Superior temporal gyrus (tissue), 1 donor: ENCODE data around the gene PRMT7.
A peak's percentile ranks its signal among the peaks of the same experiment; 100 is the strongest.

Experiments
- DNase-seq: peaks from one replicate; pipeline ENCODE4 v3.0.0-alpha.2; 2016; ENCODE audit errors: extremely low spot score

Gene PRMT7

DNA sequence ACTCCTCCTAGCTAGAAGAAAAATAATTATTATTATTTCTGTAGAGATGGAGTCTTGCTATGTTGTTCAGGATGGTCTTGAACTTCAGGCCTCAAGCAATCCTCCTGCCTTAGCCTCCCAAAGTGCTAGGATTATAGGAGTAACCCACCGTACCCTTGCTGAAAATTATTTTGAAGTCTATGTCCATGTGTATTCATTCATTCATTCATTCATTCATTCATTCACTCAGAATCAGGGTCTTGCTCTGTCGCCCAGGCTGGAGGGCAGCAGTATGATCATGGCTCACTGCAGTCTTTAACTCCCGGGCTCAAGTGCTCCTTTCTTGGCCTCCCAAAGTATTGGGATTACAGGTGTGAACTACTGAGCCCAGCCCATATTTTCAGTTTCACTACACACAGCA, 4.2 kb upstream of the PRMT7 start:
- DNase-seq = no peak

DNA sequence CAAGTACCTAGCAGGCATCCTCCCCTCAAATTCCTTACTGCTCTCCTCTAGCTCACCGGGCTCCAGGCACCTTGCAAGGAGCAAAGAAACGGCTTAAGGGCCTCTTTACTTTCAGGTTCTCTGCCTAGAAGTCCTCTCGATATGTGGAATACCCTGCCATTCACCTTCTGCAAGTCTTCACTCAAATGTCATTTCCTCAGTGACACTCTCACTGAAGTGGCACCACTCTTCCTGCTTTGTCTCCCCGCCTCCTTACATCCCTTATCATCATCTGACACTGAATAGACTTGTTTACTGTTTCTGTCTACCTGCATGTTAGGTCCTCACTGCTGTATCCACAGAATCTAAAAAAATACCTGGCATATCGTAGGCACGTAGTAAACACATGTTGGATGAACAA, 1.0 kb upstream of the PRMT7 start:
- DNase-seq = no peak

DNA sequence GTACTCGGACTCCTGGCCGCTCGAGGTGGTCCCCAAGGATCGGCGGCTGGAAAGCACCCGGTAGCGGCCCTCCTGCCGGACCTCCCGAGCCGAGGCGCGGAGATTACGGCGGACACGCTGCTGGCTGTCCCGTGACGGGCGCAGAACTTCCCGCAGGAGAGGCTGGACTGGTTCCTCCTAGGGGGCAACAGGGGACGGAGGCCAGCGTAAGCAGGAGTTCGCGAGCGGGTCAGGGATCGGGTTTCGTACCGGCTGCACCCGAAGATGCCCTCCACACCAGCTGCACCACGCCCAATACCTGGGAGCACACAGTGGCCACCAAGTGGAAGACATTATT, 414 bp upstream of the PRMT7 start:
- no peak for DNase-seq

DNA sequence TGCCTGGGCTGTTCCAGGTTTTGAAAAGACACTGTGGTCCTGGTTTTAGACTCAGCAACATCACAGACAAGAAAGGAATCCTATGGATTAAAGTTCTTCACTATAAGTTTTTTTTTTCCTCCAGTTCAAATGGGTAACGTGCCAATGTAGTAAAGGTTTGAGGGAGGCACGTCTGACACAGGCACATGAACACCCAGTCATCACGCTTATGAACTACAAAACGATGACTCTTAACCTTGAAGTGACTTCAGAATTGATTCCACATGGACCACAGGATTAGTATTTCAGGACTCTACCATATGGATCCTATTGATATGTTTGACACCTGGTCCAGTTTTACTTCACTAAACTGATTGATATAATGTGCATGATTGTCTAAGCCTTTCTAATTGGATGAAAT, 2.3 kb downstream of the PRMT7 start:
- no peak for DNase-seq

DNA sequence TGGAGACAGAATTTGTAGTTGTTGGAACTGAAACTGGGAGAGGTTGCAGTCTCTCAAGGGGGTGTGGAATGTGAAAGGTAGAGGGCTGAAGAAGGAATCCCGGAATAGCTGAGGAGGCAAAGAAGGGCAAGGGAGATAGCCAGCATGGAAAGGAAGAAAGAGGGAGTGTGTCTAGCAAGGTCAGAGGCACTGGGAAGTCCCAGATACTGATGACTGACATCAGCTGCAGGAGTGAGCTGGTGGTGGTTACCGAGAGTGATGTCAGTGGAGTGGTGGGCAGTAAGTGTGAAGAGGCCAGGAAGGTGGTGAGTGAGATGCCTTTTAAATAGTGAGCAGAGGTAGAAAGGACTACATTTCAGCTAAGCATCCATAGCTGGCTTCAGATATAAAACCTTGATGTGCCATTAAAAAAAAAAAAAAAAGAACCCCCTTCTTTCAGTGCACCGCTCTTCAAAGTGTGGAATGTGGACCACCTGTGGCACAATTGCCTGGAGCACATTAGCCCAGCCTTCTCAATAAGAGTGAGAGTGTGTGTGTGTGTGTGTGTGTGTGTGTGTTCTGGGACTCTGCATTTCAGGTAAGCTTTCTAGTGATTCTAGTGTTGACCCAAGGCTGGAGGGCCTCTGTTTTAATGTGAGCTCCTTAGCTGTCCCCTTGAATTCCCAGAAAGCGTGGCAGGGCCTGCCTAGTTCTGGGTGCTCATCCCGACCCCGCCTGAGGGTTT, 8.5 kb downstream of the PRMT7 start:
- DNase-seq = no peak

DNA sequence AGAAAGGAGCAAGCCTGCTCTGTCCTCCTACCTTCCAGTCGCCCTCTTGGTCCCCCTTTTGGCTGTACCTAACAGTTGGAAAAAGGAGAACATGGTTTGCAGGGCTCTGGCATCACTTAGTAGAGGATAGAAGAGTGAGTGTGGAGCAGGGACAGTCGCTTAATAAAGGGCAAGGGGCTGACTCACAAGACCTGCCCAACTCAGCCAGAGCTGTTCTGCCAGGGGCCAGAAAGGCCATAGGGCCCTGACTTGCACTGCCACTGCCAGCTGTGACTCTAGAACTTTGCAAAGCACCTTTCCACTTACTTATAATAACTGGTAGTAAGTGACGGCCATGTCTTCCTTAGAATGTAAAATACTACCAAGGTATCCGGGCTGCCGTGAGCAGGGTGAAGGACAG, 13.5 kb downstream of the PRMT7 start:
- DNase-seq = no peak

DNA sequence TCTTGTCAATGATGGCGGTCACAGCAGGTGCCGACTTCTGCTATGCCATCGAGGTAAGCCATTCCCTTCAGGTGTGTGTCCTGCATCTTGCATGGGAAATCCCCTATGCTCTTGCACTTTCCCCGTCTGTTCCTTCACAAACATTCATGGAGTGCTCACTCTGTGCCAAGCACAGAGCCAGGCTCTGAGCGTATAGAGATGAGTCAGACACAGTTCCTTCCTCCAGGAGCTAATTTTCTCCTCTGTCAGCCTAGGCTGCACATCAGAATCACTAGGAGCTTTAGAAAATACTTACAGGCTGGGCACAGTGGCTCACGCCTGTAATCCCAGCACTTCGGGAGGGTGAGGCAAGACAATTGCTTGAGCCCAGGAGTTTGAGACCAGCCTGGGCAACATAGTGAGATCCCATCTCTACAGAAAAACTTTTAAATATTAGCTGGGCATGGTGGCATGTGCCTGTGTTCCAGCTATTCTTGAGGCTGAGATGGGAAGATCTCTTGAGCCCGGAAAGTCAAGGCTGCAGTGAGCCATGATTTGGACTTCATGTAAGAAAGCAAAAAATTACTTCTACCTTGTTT, 14.1 kb downstream of the PRMT7 start:
- DNase-seq = no peak

DNA sequence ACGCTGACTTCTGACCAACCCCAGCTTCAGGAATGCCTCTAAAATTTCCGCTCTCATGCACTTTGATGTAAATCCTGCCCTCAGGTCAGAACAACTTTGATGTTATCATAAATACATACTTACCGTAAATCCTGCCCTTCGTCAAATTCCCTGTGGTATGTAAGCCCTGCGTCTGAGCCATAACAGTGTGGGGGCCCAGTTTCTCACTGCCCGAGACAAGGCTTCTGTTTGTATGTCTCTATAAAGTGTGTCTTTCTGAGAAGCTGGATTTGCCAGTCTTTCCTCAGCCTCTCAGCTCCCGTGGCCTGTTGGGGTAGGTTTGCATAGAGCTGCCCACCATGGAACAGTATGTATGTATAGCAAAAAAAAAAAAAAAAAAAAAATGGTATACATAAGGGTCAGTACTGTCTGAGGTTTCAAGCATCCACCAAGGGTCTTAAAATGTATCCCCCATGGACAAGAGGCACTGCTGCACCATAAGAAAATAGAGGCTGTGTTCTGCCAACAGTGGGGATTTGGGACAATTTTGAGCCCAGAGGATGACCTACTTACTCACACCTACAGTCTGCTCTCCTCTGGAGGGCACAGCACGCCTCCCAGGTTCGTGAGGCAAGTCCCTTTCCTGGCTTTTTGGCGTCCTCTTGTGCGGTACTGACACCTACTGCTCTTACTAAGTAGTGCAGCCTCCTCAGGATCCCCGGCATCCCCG, 17.5 kb downstream of the PRMT7 start:
- peak; percentile 94 for DNase-seq

DNA sequence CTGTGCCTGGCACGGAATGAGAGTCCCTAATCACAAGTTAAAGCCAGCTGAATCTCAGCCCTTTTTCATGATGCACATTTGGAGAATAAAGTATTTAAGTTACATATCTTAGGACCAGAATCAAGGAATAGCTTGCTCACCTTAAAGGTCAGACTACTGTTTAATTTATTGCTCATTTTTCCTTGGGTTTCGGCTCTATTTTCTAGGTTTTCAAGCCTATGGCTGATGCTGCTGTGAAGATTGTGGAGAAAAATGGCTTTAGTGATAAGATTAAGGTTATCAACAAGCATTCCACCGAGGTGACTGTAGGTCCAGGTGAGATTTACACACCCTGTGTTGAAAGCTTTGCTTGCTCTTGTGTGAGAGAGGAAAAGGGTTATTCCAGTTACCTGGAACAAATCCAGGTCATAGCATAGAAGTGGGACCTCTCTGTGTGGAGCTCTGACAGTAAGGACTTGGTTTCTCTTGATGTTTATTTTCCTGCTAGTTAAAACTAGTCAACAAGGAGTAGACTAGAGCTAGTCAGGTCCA, 18.1 kb downstream of the PRMT7 start:
- DNase-seq = no peak

DNA sequence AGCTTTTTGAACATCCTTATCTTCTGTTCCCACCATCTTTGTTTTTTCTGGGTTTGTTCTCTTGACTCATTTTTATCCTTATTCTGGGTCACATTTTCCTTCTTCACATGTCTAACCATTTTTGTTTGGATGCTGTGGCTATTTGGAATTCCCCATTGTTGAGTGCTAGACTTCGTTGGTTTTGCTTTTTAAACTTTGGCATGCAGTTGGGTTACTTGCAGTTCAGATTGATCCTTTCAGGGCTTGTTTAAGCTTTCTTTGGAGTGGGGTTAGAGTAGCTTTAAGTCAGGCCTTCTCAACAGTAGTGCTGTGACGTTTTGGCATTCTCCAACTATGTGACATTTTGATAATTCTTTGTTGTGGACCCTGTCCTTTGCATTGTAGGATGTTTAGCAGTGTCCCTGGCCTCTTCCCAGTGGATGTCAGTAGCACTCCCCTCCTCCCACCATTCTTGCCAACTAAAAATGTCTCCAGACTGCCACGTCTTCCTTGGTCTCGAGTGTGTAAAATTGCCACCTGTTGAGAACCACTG, 21.1 kb downstream of the PRMT7 start:
- DNase-seq = no peak

DNA sequence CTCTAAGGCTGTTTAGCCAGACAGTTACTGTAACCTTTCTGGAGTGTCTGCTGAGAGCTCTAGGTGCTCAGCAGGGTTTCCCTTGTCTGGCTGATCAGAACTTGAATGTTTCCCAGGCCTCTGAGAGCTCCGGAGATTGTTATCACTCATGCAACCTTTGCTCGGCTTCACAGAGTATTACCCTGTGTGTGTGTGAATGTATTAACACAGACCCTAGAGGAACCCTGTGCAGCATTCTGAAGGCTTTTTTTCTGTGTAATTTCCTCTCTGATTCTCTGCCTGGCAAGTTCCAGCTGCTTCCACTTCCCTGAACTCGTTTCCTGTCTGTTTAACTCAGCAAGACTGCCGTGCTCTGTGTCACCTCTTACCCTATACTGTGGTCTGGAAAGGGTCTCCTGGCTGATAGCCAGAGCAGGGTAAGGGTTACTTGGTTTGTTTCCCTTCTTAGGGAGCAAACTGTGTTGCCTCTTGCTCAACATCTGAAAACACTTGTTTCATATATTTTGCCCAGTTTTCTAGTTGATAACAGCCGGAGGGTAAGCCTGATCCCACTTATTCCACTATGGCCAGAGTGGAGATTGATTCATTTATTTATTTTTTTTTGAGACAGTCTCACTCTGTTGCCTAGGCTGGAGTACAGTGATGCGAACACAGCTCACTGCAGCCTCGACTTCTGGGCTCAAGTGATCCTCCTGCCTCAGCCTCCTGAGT, 21.7 kb downstream of the PRMT7 start:
- peak; percentile 29 for DNase-seq

DNA sequence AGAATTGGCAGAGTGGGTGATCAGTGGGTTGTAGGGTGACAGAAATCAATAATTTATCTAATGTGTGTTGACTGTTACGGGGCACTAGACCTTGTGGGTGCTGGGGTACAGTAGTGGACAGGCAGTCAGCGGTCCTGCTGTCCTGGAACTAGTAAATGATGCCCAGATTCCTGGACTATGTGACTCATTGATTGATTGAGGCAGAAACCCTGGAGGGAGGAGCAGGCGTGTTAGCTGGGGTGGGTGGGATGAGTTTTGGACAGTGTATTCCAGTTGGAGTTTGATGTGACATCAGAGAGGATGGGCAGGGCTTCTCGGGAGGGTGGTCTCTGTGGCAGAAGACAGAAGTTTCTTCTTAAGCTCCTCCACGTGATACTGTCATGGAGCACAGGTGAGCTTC, 24.4 kb downstream of the PRMT7 start:
- DNase-seq = no peak

DNA sequence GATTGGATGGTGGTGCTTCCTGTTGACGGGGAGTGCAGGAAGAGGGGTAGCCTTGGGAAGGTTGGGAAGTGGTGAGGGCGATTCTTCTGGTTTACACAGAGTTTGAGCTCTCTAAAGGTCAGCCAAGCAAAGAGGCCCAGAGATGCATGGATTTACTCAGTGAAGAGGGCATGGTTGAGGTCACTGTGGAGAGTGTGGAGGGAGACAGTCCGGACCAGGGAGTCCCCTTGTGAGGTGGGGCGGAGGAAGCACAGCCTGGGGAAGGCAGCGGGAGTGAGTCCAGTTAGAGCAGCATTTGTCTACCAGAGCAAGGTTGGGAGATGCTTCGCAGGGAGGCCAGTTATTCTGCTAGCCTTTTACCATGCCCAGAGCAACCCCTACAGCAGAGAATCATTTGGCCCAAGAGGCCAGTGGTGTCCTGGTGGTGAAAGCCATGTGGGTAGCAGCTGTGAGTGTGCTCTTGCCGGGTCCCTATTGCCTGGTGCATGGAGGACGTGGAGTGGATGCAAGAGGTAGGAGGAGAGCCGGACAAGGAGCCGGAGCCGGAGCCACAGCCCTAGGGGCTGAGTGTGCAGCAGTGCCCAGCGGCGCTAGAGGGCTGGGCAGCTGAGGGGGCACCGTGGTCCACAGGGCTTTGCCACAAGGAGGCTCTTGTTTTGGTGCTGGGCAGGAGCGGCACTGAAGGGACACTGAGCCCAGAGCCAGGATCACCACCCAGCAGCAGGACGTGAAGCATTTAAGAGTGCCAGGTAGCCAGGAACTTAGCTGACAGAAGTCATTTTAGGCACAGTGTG, 27.7 kb downstream of the PRMT7 start:
- no peak for DNase-seq

DNA sequence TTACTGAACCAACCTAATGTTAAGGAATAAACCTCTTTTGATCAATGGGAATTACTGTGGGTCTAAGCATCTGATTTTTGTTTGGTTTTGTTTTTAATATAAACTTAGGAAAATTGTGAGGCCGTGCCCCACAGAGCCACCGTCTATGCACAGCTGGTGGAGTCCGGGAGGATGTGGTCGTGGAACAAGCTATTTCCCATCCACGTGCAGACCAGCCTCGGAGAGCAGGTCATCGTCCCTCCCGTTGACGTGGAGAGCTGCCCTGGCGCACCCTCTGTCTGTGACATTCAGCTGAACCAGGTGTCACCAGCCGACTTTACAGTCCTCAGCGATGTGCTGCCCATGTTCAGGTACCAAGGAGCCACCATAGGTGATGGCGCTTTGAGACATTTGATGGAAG, 28.4 kb downstream of the PRMT7 start:
- no peak for DNase-seq

DNA sequence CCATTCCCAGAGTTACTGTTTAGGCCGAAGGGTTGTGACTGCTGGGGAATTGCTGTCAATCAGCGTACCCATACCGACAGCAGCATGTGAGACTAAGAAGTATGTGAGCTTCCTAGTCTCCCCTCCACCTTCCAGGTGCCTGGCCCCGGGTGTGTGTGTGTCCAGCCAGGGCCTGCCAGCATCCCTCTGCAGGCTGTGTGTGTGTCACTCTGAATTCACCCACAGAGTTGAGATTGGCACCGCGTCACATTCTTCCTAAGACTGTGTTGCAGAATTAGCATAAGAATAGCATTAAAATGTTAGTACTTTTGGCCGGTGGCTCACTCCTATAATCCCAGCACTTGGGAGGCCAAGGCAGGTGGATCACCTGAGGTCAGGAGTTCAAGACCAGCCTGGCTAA, 31.8 kb downstream of the PRMT7 start:
- no peak for DNase-seq

DNA sequence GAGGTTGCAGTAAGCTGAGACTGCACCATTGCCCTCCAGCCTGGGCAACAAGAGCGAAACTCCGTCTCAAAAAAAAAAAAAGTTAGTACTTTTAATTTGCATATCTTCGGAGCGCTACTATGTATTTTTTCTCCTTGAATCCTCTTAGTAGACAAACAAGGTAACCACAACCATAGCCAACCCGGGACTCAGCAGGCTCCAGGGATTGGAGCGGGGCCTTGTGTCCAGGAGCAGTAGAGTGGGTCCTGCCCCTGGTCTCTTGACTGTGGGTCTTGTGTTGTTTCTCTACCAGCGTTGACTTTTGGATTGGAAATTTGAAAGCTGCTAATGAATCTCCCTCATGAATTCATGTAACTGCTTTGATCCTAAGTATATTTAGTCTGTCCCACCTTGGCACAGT, 32.3 kb downstream of the PRMT7 start:
- no peak for DNase-seq

DNA sequence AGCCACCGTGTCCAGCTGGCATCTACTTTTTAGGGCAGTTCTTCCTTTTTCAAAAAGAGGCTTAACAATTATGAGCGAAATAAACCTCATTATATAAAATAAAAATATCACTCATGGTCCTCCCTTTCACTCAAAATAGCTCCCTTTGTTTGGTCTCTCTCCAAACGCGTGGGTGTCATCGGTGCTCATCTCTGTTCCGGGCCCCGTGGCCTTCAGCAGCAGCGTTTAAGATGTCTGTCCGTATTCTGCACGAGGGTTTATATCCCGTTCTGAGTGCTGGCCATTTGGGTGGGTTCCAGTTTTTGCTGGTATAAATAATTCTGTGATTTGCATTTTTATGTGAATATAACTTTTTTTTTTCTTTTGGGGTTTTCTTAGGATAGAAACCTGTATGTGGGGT, 33.4 kb downstream of the PRMT7 start:
- DNase-seq = peak; percentile 30

DNA sequence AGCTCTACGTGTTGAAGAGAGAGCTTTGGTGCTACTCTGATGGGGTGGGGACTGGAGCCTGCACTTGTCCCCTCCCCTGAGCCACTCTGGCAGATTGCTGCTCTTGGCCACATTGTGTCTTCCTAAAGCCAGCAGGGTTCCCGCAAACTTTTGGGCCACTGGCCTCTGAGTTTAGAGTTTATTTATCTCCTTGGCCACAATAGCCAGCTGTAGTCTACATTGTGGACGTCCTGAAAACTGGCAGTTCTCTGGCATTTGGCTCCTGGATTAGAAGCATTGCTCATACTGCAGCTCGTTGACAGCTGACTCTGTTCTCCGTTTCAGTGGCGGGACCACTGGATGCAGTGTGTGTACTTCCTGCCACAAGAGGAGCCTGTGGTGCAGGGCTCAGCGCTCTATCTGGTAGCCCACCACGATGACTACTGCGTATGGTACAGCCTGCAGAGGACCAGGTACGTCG, 34.6 kb downstream of the PRMT7 start:
- no peak for DNase-seq

DNA sequence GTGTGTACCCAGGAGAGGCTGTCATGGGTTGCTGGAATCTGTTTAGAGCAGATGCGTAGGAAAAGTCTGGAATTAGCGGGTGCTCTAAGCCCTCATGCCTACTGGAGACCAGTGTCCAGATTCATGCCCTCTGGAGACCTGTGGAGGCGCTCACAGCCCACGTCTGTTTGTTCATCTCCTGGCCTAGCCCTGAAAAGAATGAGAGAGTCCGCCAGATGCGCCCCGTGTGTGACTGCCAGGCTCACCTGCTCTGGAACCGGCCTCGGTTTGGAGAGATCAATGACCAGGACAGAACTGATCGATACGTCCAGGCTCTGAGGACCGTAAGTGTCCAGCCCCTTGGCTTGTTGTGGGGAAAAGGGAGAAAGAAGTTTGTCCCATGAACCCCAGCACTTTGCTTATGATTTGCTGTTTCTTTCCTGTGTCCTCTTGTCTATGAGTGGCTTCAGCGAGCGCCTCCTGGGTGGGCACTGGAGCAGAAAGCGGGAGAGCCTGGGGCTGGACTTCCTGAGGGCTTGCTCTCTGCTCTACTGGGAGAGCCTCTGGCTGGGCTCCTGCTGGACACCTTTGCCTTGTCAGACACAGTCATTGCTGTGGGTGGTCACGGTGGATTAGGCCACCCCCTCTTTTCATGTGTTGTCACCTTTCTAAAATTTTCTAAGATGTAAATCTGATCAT, 35.3 kb downstream of the PRMT7 start:
- no peak for DNase-seq

DNA sequence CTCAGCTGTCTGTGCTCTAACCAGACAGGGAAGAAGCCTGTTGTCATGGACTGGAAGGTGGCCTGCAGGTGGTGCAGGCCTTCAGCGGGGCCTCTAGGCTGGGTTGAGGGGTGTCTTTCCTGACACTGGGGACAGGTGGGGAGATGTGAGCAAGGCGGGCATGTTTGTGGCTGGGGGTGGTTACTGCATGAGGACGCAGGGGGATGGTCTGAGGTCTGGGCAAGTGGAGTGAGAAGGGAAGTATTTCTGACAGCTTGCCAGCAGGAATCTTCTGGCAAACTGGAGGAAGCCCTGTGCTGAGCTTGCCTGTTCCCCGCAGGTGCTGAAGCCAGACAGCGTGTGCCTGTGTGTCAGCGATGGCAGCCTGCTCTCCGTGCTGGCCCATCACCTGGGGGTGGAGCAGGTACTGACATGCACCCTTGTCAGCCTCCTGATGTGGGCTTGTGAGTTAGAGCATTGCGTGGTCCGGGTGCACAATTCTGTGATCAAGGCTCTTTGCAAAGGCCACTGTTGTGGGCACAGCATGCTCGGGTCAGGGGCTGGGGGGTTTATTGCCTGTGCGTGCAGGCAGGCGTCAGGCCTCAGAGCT, 36.2 kb downstream of the PRMT7 start:
- DNase-seq = no peak
